GM21390 (cell line): Measurements from ENCODE around the gene CHTOP.
A peak's percentile ranks its signal among the peaks of the same experiment; 100 is the strongest.
"Not testable (repeated sequence)": the region's sequence is repeated elsewhere in the genome, so short reads cannot be mapped to it uniquely, and the experiment has no call there.

Experiments
- ATAC-seq: cut with Tn5 transposase; IDR thresholded peaks from one replicate; pipeline ENCODE4 v1.9.1; 2021; ENCODE audit not compliant: unreplicated experiment

The CHTOP gene, protein sequence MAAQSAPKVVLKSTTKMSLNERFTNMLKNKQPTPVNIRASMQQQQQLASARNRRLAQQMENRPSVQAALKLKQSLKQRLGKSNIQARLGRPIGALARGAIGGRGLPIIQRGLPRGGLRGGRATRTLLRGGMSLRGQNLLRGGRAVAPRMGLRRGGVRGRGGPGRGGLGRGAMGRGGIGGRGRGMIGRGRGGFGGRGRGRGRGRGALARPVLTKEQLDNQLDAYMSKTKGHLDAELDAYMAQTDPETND

DNA sequence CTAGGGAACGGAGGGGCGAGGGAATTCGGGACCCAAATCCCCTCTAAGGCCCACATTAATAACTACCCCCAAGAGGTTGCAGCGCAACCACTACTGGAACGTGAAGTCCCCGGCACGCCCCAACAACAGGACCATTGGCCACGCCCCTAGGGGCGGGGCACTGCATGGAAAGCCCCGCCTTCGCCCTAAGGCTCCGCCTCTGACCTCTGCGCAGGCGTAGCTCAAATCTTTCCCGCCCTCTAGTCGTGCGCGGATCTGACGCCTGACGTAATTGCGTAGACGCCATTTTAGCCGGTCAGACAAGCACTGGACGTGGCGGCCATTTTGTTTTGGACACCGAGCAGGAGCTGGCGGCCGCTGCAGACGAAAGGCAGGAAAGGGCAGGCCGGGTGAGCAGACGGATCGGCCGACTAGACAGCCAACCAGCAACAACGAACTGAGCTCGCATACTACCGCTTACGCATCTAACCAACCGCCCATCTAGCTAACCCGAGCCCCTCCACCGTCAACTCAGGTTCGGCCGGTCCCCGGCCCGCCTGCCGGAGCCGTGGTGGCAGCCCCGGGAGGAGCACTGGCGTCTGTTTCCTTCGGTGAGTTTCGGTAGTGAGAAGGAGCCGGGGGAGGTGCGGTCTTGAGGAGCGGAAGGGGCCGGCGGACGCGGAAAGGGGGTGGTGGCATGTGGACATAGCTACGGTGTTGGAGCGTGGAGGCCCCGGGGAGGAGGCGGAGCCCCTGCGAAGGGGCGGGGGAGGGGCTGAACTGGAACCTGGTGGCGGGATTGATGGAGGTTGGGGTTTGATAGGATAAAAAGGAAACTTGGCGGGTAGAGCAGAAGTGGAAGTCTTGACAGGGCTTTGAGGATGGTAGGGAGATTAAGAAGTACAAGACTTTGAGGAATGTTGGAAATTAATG is at the start of gene CHTOP:
Gene CHTOP, plus strand, starts transcription at position 313 of the 912 bp plus-strand sequence. CDS start 2,523 bp downstream, outside the sequence.
- ATAC-seq: peak; percentile 86

DNA sequence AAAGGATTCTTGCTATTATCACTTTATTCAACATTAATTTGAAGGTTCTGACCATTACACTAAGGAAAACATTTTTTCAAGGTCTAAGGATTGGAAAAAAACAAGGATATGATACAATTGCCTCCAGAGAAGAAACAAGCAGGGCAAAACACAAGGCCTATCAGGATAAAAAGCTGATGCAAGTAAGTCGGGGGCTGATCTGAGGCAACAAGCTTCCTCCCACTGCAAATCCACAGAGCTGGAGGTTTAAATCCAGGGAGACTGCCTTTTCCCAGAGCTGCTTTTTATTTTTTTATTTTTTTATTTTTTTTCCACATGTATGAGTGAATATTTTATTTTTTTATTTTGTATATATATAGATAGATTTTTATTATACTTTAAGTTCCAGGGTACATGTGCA is 48.9 kb upstream of the CHTOP start:
- ATAC-seq: no peak

DNA sequence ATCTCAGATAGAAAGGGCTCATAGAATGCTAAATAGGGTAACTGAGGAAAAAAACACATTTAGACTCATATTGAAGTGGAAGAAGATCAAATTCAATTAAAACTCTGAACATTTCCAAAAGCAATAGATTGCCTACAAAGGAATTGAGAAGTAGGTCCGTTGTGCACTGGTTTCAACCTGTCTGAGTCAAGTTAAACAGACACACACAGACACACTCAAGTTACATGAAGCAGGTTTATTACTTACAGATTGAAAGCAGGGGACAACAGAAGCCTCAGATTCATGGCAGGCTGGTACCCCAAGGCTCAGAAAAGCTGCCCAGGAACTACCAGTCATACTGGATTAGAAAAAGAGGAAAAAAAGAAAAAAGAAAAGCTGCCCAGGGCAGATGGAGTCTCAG is 47.5 kb upstream of the CHTOP start:
- ATAC-seq: no peak

DNA sequence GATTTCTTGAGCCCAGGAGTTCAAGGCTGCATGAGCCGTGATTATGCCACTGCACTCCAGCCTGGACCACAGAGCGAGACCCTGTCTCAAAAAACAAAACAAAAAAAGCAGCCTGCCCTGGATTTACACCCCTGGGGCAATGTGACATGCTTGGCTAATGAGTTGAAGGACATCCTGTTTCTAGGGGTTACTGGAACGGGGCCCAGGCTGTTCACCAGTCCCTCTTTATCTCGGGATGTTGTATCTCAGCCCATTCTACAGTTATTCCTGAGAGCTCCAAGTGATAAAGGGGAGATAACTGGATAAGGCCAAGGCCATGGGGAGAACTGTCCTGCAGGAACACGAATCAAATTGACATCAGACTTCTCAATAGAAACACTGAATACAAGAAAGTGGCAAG is 46.6 kb upstream of the CHTOP start:
- ATAC-seq: no peak

DNA sequence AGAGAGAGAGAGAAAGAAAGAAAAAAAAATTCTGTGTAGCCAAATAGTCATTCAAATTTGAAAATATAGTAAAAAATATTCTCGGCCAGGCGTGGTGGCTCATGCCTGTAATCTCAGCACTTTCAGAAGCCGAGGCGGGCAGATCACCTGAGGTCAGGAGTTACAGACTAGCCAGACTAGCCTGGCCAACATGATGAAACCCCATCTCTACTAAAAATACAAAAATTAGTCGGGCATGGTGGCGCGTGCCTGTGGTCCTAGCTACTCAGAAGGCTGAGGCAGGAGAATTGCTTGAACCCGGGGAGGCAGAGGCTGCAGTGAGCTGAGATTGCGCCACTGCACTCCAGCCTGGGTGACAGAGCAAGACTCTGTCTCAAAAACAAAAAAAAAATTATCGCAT is 45.8 kb upstream of the CHTOP start:
- not testable (repeated sequence) for ATAC-seq

DNA sequence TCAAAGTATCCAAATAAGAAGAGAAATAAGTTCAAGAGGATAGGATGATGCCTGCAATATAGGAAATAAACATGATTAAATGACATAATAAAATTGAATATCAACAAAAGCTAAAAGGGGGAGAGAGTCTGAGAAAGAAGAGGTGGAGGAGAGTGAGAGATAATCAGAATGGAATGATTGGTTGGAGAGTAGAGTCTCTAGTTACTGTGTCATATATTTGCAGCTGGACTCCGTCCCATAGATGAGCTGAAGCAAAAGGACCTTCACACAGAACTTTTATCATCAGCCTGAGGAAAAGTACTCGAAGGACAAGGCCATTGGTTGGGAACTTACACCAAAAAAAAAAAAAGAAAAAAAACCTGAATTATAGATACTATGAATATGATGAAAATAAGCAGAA is 45.4 kb upstream of the CHTOP start:
- no peak for ATAC-seq

DNA sequence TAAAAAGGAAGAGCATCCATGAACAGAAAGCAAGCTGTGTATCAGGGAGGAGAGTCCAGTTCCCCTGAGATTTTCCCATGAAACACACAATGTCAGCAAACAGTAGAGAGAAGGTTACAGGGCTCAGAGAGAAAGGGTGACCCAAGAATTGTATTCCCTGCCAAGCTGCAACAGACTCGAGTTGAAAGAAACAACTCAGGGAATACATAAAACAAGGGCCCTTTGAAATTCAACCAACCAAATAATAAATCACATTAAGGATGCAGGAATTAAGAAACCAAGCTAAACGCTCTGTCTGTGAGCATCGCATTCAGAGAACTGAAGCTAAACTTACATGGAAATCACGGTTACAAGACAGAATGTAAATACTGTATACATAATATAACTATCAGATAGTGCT is 41.1 kb upstream of the CHTOP start:
- no peak for ATAC-seq

DNA sequence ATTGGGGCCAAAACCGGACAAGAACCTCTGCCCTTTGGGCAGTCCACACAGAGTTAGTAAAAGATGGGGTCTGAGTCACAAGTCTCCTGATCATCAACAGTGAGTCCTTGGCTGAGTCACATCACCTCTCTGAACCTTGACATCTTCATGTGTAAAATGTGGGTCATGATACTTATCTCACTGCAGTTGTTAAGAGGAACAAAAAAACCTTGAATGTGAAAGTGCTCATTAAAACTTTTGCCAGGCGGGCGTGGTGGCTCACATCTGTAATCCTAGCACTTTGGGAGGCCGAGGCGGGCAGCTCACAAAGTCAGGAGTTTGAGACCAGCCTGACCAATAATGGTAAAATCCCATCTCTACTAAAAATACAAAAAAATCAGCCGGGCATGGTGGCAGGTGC is 36.7 kb upstream of the CHTOP start:
- no peak for ATAC-seq

DNA sequence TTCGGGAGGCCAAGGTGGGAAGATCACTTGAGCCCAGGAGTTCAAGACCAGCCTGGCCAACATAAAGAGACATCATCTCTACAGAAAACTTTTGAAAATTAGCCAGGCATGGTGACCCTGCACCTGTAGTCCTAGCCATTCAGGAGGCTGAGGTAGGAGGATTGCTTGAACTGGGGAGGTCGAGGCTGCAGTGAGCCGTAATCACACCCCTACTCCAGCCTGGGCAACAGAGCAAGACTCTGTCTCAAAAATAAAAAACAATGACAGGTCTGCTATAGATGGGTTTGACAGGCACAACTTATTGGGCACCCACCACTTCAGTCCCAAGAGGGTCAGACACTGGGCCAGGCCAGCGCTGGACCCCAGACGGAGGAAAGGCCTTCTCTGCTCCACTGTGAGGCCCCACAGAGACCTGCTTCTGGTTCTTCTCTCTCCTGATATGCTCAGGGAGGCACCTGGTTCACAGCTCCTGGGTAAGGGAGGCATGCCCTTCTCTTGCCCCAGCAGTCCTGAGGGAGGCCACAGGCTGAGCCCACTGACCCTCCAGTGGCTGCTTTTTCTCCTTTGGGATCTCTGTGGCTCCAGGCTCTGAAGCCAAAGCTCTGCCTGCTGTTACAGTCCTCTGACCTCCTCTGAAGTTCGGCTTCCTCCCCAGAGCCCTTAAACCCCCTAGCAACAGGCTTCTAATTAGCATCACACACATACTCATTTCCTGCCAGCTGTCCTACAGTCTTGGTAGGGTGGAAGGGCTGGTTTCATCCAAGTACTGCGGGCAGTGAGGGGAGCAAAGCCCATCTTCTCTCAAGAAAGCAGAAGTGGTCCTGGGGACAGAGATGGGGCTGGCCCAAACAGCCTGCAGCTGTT is 35.3 kb upstream of the CHTOP start:
- ATAC-seq: peak; percentile 98

DNA sequence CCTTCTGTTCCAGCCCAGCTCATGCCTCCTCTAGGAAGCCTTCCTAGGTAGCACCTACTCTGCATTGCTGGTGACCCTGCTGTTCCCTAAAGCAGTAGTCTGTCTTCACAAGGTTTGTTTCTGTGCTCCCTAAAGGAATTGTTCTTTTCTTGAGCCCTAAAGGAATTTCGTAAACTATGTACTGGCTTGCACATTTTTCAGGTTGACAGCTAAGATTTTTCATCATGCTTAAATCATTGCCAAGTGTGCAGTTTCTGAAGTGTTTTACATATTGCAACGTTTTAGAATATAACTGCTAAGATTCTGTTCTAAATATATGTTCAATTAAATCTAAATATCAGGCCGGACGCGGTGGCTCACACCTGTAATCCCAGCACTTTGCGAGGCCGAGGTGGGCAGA is 34.0 kb upstream of the CHTOP start:
- no peak for ATAC-seq

DNA sequence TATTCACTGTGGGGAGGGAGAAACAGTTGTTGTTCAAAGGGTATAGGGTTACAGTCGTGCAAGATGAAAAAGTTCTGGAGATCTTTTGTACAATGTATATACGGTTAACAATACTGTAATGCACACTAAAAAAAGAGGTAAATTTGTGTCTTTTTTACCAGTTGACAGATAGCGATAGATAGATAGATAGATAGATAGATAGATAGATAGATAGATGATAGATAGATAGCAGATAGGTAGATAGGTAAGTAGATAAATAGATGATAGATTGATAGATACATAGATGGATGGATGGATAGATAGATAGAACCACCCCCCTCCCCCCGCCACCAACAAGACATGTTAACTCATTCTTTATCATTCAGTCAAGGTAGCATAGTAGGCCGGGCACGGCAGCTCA is 31.1 kb upstream of the CHTOP start:
- no peak for ATAC-seq

DNA sequence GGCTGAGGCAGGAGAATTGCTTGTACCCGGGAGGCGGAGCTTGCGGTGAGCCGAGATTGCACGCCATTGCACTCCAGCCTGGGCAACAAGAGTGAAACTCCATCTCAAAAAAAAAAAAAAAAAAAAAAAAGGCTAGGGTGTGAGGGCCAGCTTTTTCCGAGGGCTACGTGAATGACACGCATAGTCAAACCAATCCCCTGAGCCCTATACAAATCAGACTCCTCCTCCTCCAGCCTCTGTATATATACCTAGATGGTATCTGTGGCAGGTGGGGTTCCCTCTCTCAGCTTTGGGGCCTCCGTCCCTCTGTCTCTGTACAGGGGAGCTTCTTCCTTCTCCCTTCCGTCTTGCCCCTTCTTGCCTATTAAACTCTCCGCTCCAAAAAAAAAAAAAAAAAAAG is 27.7 kb upstream of the CHTOP start:
- no peak for ATAC-seq

DNA sequence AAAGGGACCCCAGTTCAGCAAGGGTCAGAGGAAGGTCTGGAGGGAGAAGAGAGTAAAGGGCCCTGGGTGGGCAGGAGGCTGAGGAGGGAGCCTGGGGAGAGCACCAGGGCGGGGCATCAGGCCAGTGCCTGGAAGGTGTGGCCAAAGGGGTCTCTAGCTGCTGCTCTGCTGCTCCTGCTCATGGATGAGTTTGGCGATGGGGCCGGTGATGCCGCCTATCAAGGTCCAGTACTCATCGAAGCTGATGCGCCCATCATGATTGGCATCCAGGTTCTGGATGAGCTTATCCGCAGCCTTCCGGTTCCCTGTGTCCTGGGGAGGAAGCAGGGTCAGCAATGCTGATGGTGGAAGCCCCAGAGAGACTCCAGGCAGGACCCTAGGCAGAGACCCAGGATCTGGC is 26.5 kb upstream of the CHTOP start:
- ATAC-seq: no peak

DNA sequence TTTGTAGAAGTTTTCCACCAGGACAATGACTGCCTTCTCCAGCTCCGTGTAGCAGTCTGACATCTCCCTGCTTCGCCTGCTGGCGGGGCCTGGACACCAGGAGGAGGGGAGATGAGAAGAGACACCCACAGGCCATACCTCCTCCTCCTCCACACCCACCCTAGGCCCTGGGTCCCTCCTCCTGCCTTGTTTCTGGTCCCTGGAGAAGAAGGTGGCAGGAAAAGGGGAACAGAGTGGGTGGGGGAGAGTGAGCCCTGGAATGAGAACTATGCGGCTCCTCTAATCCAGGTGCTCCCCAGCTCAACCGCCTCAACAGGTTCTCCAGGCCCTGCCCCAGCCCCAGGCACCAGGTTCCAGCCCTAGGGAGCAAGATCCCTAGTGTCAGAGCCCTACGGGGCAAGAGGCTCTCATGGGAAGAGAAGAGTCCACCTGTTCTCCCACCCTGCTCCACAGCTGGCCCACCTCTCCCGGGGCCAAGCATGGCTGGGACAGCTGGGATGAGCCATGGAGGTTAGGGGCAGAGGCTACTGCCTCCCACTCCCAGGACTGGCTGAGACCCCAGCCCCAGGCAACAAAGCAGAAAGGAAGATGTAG is 25.7 kb upstream of the CHTOP start:
- no peak for ATAC-seq

DNA sequence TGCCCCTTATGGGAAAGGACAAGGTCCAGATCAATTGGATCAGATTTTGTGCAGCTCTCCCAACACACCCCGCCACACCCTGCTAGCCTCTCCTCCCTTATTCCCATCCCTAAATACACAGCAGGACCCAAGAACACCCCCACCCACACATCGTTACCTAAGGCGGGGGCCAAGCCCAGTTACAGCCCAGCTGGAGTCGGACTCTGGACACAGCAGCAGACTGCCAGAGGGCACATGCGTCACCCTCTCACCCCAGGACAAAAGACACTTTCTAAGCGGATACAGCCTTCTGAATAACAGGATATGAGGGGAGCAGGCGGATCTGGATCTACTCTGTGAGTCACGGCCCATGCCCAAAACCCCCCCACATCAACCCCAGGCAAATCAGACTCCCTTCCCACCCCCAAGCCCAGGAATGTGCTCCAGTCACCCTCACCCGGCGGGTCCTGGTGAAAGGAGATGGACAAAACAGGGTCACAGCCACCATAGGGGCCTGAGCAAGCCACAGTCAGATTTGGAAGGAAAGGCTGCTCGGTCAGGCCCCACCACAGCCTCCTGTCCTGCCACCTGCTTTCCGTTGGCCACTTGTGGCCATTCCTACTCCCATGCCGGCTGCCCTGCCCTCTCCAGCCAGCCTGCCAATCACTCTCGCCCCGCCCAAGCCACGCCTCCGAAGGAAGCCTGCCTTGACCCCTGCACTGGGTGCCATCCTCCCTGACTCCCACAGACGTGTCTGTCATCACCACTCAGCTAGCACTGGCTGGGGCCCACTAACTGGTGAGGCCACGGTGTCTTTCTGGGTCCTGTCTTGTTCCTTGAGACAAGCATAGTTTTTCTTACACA is 24.9 kb upstream of the CHTOP start:
- no peak for ATAC-seq

DNA sequence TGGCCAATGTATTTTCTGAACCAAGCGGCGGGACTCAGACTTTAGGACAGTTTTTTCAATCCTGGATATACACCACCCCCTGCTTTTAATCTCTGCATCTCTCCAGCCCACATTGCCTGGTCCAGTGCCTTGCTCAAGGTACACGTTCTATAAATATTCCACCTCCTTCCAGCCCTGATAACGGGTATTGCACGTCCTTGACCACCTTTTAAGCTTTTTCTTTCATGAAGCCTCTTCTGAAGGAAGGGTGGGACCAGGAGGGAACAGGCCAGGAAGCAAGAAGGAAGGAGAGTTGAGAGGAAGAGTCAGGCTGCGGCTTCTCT is 24.3 kb upstream of the CHTOP start:
- ATAC-seq: no peak

DNA sequence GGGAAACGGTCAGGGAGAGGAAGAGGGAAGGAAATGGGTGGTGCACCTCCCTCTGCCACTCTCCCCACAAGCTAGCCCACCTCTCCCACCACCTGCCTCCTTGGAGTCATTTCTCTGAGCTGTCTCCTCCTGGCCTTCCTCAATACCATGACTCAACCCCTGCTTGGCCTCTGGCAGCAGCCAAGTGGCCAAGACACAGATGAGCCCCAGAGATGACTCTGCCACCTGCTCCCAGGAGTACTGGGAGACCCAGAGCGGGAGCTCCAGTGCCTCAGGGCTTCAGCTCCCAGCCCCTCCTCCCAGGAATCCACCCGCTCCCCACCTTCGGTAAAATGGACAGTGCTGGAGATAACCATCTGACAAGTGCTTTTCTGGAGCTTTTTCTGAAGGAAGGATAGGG is 23.5 kb upstream of the CHTOP start:
- ATAC-seq: no peak

DNA sequence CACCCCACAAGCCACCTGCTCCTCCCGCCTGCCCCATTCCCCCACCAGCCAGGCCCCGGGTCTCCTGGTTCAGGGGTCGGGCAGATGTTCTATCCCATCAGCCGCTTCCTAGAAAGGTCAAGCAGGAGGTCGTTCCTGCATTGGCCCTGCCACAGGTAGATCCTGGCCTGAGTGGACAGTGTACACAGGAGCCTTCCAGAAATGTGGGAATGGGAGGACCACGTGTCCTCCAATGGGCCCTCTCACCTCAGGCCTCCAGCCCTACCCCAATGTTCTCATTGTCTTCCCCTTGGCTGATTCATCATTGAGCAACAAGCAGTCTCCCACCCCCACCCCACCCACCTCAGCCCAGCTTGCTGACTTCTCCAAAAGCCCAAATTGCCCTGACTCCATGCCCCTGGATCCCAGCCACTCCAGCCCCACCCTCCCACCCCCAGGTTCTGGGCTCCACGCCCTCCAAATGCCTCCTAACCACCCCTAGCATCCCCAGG is 23.0 kb upstream of the CHTOP start:
- ATAC-seq: no peak

DNA sequence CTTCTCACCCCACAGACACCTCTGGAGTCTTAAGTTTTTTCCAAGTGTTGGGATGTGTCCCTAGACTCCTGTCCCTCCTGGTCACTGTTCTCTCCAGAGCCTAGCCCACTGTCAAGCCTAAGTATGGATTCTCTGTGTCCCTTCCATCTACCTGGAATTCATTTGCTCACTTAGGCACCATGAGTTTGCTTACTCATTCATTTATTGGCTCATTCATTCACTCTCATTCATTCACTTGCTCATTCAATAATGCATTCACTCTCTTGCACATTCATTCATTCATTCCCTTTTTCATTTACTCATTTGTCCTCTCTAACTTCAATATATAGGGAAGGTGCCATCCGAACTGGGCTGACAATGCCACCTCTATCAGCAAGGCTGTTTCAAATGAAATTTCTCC is 22.5 kb upstream of the CHTOP start:
- no peak for ATAC-seq

DNA sequence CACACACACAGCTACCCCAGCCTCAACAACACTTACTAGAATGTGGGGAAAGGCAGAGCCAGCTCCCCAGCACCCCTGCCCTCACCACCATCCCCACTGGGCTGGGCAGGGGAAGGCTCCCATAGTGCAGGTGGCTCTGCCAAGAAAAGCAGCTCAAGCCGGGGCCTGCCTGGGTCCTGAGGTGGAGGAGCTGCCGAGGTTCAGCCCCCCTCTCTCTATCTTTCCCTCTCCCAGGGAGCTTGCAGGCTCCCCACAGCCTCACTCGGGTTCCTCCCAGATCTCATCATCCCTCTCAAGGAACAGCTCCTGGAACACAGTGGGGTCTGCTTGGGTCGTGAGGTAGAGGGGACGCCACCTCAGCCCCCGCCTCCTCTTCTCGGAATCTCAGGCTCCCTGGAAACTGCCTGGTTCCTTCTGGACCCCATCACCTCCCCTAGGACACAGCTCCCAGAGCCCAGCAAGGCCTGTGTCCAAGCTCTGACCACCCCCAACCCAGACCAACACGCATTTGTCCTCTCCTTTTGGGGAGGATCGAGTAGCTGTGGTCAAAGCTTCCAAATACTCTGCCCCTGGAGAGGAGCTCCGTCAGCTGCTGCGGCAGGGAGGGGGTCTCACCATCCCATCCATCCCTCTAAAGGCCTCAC is 21.6 kb upstream of the CHTOP start:
- no peak for ATAC-seq
